ENCODE data around the gene MAMLD1. TPM values are rescaled to one million over a fixed set of nuclear protein-coding genes. Genes with fewer than 3 reads are reported as not detected.

Gene MAMLD1
- total and polyA plus RNA-seq, 4 donors, result 1.9 to 6.7 (median 2.8) TPM

DNA sequence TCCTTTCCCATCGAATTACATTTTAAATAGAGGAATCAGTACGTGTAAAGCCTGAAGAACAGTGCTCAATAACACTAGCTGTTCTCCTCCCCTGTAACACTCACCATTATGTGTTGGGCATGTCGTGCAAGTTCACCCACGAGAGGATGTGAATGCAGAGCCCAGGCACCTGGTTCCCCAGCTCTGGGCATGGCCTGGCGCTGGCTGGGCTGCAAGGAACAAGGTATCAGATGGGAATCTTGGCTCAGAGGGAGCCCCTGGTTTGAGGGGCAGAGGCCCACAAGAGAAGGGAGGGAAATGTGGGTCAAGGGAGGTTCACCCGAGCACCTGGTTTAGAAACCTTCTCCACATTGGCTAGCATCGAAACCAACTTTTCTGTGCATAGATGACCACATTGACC lies 163.6 kb downstream of the MAMLD1 start:
- 69 to 94% methylated on average over 7 of the region's 7 CpGs for WGBS, 2 donors
- no peaks in the 10 kb centered on the region for H3K27me3 ChIP-seq (ENCODE audit: control insufficient read depth in 3 of 3, insufficient read depth in 3 of 3, low read length in 2 of 3)
- H3K9ac ChIP-seq (ENCODE audit: insufficient read depth in 1 of 2, low read length in 2 of 2), result no peak overlapping the region
- DNase-seq (no peak), ATAC-seq (ENCODE audit: insufficient read depth, low FRiP score) (no peak)
- no peaks in the 10 kb centered on the region for H3K9me3 ChIP-seq (ENCODE audit: control insufficient read depth in 4 of 4, insufficient read depth in 3 of 4, low read length in 3 of 4)
- H3K4me3 ChIP-seq, result no peak overlapping the region
- peaks cover 0 to 1% (median 0%) of the 10 kb centered on the region in 5 donors for H3K4me1 ChIP-seq (ENCODE audit: control insufficient read depth in 5 of 5, insufficient read depth in 5 of 5, low read length in 5 of 5)
- no peaks in the 10 kb centered on the region for H3K36me3 ChIP-seq (ENCODE audit: control insufficient read depth in 4 of 4, insufficient read depth in 4 of 4, low read length in 4 of 4)
- no peak overlapping the region for H3K27ac ChIP-seq (ENCODE audit: low read depth in 1 of 2, low read length in 1 of 2)
- TF ChIP-seq, protein P1, sequence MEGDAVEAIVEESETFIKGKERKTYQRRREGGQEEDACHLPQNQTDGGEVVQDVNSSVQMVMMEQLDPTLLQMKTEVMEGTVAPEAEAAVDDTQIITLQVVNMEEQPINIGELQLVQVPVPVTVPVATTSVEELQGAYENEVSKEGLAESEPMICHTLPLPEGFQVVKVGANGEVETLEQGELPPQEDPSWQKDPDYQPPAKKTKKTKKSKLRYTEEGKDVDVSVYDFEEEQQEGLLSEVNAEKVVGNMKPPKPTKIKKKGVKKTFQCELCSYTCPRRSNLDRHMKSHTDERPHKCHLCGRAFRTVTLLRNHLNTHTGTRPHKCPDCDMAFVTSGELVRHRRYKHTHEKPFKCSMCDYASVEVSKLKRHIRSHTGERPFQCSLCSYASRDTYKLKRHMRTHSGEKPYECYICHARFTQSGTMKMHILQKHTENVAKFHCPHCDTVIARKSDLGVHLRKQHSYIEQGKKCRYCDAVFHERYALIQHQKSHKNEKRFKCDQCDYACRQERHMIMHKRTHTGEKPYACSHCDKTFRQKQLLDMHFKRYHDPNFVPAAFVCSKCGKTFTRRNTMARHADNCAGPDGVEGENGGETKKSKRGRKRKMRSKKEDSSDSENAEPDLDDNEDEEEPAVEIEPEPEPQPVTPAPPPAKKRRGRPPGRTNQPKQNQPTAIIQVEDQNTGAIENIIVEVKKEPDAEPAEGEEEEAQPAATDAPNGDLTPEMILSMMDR (IDR thresholded peaks at IDR 0.05; ENCODE audit: control extremely low read depth, extremely low read depth), result no peak

GRCh38 chrX:150527108-150527507 lies 164.0 kb downstream of the MAMLD1 start:
- DNase-seq, result no peak
- WGBS, 2 donors, result 46 to 72% methylated on average over 3 of the region's 3 CpGs

DNA sequence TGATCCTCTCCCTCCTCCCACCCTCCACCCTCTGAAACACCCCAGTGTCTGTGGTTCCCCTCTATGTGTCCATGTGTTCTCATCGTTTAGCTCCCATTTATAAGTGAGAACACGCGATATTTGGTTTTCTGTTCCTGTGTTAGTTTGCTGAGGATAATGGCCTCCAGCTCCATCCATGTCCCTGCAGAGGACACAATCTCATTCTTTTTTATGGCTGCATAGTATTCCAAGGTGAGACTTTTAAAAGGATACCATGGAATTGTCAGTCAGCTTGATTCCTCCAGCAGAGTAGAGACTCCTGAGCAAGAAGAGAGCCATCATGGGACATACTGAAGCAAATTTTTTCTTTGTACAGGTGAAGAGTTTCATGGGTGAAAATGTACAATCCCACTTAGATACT lies 166.5 kb downstream of the MAMLD1 start:
- no peak for DNase-seq
- no peaks in the 10 kb centered on the region for H3K27me3 ChIP-seq (ENCODE audit: control insufficient read depth in 3 of 3, insufficient read depth in 3 of 3, low read length in 2 of 3)
- peaks cover 0 to 1% (median 0%) of the 10 kb centered on the region in 5 donors for H3K4me1 ChIP-seq (ENCODE audit: control insufficient read depth in 5 of 5, insufficient read depth in 5 of 5, low read length in 5 of 5)
- H3K4me3 ChIP-seq, result no peak overlapping the region
- TF ChIP-seq, protein P1 (IDR thresholded peaks at IDR 0.05; ENCODE audit: control extremely low read depth, extremely low read depth), result no peak
- H3K27ac ChIP-seq (ENCODE audit: low read depth in 1 of 2, low read length in 1 of 2), result no peak overlapping the region
- no peak overlapping the region for H3K9ac ChIP-seq (ENCODE audit: insufficient read depth in 1 of 2, low read length in 2 of 2)
- ATAC-seq (ENCODE audit: insufficient read depth, low FRiP score), result no peak
- H3K36me3 ChIP-seq (ENCODE audit: control insufficient read depth in 4 of 4, insufficient read depth in 4 of 4, low read length in 4 of 4), result no peaks in the 10 kb centered on the region
- WGBS, 2 donors, result 77 to 93% methylated on average over 3 of the region's 3 CpGs
- H3K9me3 ChIP-seq (ENCODE audit: control insufficient read depth in 4 of 4, insufficient read depth in 3 of 4, low read length in 3 of 4), result no peaks in the 10 kb centered on the region

More at GRCh38 chrX:150527108-150527507, 164.0 kb downstream of the MAMLD1 start:
- Histone ChIP-seq H3K9me3 (ENCODE audit: control insufficient read depth in 4 of 4, insufficient read depth in 3 of 4, low read length in 3 of 4) (no peaks in the 10 kb centered on the region), H3K36me3 (ENCODE audit: control insufficient read depth in 4 of 4, insufficient read depth in 4 of 4, low read length in 4 of 4) (no peaks in the 10 kb centered on the region), H3K27me3 (ENCODE audit: control insufficient read depth in 3 of 3, insufficient read depth in 3 of 3, low read length in 2 of 3) (no peaks in the 10 kb centered on the region), H3K9ac (ENCODE audit: insufficient read depth in 1 of 2, low read length in 2 of 2) (no peak overlapping the region), H3K4me3 (no peak overlapping the region), H3K4me1 (ENCODE audit: control insufficient read depth in 5 of 5, insufficient read depth in 5 of 5, low read length in 5 of 5) (peaks cover 0 to 1% (median 0%) of the 10 kb centered on the region in 5 donors), H3K27ac (ENCODE audit: low read depth in 1 of 2, low read length in 1 of 2) (no peak overlapping the region)
- ATAC-seq (ENCODE audit: insufficient read depth, low FRiP score), result no peak
- TF ChIP-seq, protein P1 (IDR thresholded peaks at IDR 0.05; ENCODE audit: control extremely low read depth, extremely low read depth), result no peak

GRCh38 chrX:150530821-150531220 lies 167.7 kb downstream of the MAMLD1 start:
- DNase-seq, result no peak
- peaks cover 0 to 1% (median 0%) of the 10 kb centered on the region in 5 donors for H3K4me1 ChIP-seq (ENCODE audit: control insufficient read depth in 5 of 5, insufficient read depth in 5 of 5, low read length in 5 of 5)
- 85 to 98% methylated on average over 7 of the region's 7 CpGs for whole genome bisulfite sequencing, 2 donors

More at GRCh38 chrX:150530821-150531220, 167.7 kb downstream of the MAMLD1 start:
- no peaks in the 10 kb centered on the region for H3K36me3 ChIP-seq (ENCODE audit: control insufficient read depth in 4 of 4, insufficient read depth in 4 of 4, low read length in 4 of 4)
- no peak overlapping the region for H3K4me3 ChIP-seq
- H3K27me3 ChIP-seq (ENCODE audit: control insufficient read depth in 3 of 3, insufficient read depth in 3 of 3, low read length in 2 of 3), result no peaks in the 10 kb centered on the region
- no peak for ATAC-seq (ENCODE audit: insufficient read depth, low FRiP score)
- TF ChIP-seq, protein P1 (IDR thresholded peaks at IDR 0.05; ENCODE audit: control extremely low read depth, extremely low read depth), result no peak
- no peak overlapping the region for H3K9ac ChIP-seq (ENCODE audit: insufficient read depth in 1 of 2, low read length in 2 of 2)
- H3K9me3 ChIP-seq (ENCODE audit: control insufficient read depth in 4 of 4, insufficient read depth in 3 of 4, low read length in 3 of 4), result peaks cover 0 to 2% (median 0%) of the 10 kb centered on the region in 4 donors
- no peak overlapping the region for H3K27ac ChIP-seq (ENCODE audit: low read depth in 1 of 2, low read length in 1 of 2)

All from lung (tissue), 12 donors.